ENCODE data around the gene TMEM150B.

Gene TMEM150B

DNA sequence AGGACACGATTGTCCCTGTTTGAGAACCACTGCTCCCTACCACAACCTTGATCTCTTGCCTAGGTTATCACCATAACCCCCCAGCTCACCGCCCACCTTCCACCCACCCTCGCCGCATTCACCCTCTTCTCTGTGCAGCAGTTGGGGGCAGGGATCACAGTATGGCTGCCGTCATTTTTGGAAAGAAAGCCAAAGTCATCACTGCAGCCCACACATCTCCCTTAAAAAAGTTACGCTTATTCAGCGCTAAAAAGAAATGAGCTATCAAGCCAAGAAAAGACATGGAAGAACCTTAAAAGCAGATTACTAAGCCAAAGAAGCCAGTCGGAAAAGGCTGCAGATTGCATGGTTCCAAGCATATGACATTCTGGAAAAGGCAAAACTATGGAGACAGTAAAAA, 55.8 kb downstream of the TMEM150B start:
- Histone ChIP-seq H3K9me3 (ENCODE audit: insufficient read depth, low read length) (no peaks in the 10 kb centered on the region; the same call in 1 of the 2 replicates), H3K27me3 (ENCODE audit: insufficient read depth, insufficient read length) (no peaks in the 10 kb centered on the region), H3K36me3 (ENCODE audit: insufficient read depth, insufficient read length, low read length) (peaks cover 32% of the 10 kb centered on the region), H3K4me3 (ENCODE audit: insufficient read length, low read depth) (no peak overlapping the region), H3K4me1 (ENCODE audit: insufficient read depth, insufficient read length) (peaks cover 4% of the 10 kb centered on the region), H3K9ac (ENCODE audit: insufficient read length, low read depth) (no peak overlapping the region)
- TF ChIP-seq YY1 (IDR thresholded peaks at IDR 0.05; ENCODE audit: insufficient read depth, insufficient read length) (no peak), ZNF274 (IDR thresholded peaks at IDR 0.05; ENCODE audit: low read depth, low read length) (no peak), SUZ12 (IDR thresholded peaks at IDR 0.05; ENCODE audit: extremely low read depth, insufficient read depth, insufficient read length) (no peak)
- DNase-seq (ENCODE audit: low read depth, low spot score), result no peak

GRCh38 chr19:55266840-55267239, 58.3 kb downstream of the TMEM150B start:
- no peak for DNase-seq (ENCODE audit: low read depth, low spot score)
- Histone ChIP-seq H3K36me3 (ENCODE audit: insufficient read depth, insufficient read length, low read length) (peaks cover 20% of the 10 kb centered on the region), H3K27me3 (ENCODE audit: insufficient read depth, insufficient read length) (no peaks in the 10 kb centered on the region), H3K9me3 (ENCODE audit: insufficient read depth, low read length) (no peaks in the 10 kb centered on the region; the same call in 1 of the 2 replicates), H3K9ac (ENCODE audit: insufficient read length, low read depth) (no peak overlapping the region), H3K4me3 (ENCODE audit: insufficient read length, low read depth) (no peak overlapping the region), H3K4me1 (ENCODE audit: insufficient read depth, insufficient read length) (peaks cover 4% of the 10 kb centered on the region)
- TF ChIP-seq SUZ12 (IDR thresholded peaks at IDR 0.05; ENCODE audit: extremely low read depth, insufficient read depth, insufficient read length), result no peak
- no peak for TF ChIP-seq ZNF274 (IDR thresholded peaks at IDR 0.05; ENCODE audit: low read depth, low read length)
- no peak for TF ChIP-seq YY1 (IDR thresholded peaks at IDR 0.05; ENCODE audit: insufficient read depth, insufficient read length)

DNA sequence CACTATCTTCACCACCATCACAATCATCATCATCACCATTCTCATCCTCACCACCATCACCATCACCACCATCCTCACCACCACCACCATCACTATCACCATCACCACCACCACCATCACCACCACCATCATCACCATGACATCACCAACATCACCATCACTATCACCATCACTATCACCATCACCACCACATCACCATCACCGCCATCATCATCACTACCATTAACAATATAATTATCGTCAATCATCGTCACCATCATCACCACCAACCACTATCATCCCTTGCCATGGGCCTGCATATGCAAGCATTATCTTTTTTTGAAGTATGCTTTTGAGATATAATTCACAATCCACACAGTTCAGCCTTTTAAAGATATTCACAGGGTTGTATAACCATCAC, 58.7 kb downstream of the TMEM150B start:
- H3K9me3 ChIP-seq (ENCODE audit: insufficient read depth, low read length), result no peaks in the 10 kb centered on the region; the same call in 1 of the 2 replicates
- H3K9ac ChIP-seq (ENCODE audit: insufficient read length, low read depth), result no peak overlapping the region
- DNase-seq (ENCODE audit: low read depth, low spot score), result no peak
- no peaks in the 10 kb centered on the region for H3K27me3 ChIP-seq (ENCODE audit: insufficient read depth, insufficient read length)
- H3K4me1 ChIP-seq (ENCODE audit: insufficient read depth, insufficient read length), result peaks cover 4% of the 10 kb centered on the region
- TF ChIP-seq YY1 (IDR thresholded peaks at IDR 0.05; ENCODE audit: insufficient read depth, insufficient read length), result no peak
- no peak for TF ChIP-seq ZNF274 (IDR thresholded peaks at IDR 0.05; ENCODE audit: low read depth, low read length)
- no peak for TF ChIP-seq SUZ12 (IDR thresholded peaks at IDR 0.05; ENCODE audit: extremely low read depth, insufficient read depth, insufficient read length)
- H3K4me3 ChIP-seq (ENCODE audit: insufficient read length, low read depth), result no peak overlapping the region
- peaks cover 18% of the 10 kb centered on the region for H3K36me3 ChIP-seq (ENCODE audit: insufficient read depth, insufficient read length, low read length)

GRCh38 chr19:55265723-55266386, 59.3 kb downstream of the TMEM150B start:
- Histone ChIP-seq H3K36me3 (ENCODE audit: insufficient read depth, insufficient read length, low read length) (peaks cover 17% of the 10 kb centered on the region), H3K9me3 (ENCODE audit: insufficient read depth, low read length) (no peaks in the 10 kb centered on the region; the same call in 1 of the 2 replicates)
- TF ChIP-seq YY1 (IDR thresholded peaks at IDR 0.05; ENCODE audit: insufficient read depth, insufficient read length), result no peak
- no peak for TF ChIP-seq SUZ12 (IDR thresholded peaks at IDR 0.05; ENCODE audit: extremely low read depth, insufficient read depth, insufficient read length)
- no peak for TF ChIP-seq ZNF274 (IDR thresholded peaks at IDR 0.05; ENCODE audit: low read depth, low read length)

GRCh38 chr19:55265173-55265572, 60.0 kb downstream of the TMEM150B start:
- H3K9me3 ChIP-seq (ENCODE audit: insufficient read depth, low read length), result no peaks in the 10 kb centered on the region; the same call in 1 of the 2 replicates
- no peak overlapping the region for H3K9ac ChIP-seq (ENCODE audit: insufficient read length, low read depth)
- H3K36me3 ChIP-seq (ENCODE audit: insufficient read depth, insufficient read length, low read length), result peaks cover 13% of the 10 kb centered on the region
- TF ChIP-seq SUZ12 (IDR thresholded peaks at IDR 0.05; ENCODE audit: extremely low read depth, insufficient read depth, insufficient read length), result no peak
- TF ChIP-seq ZNF274 (IDR thresholded peaks at IDR 0.05; ENCODE audit: low read depth, low read length), result no peak
- TF ChIP-seq YY1 (IDR thresholded peaks at IDR 0.05; ENCODE audit: insufficient read depth, insufficient read length), result no peak
- no peak overlapping the region for H3K4me3 ChIP-seq (ENCODE audit: insufficient read length, low read depth)
- no peak for DNase-seq (ENCODE audit: low read depth, low spot score)
- H3K4me1 ChIP-seq (ENCODE audit: insufficient read depth, insufficient read length), result no peaks in the 10 kb centered on the region
- H3K27me3 ChIP-seq (ENCODE audit: insufficient read depth, insufficient read length), result no peaks in the 10 kb centered on the region

More at GRCh38 chr19:55265723-55266386, 59.3 kb downstream of the TMEM150B start:
- DNase-seq (ENCODE audit: low read depth, low spot score), result no peak
- H3K4me1 ChIP-seq (ENCODE audit: insufficient read depth, insufficient read length), result peaks cover 4% of the 10 kb centered on the region
- no peak overlapping the region for H3K4me3 ChIP-seq (ENCODE audit: insufficient read length, low read depth)
- H3K9ac ChIP-seq (ENCODE audit: insufficient read length, low read depth), result no peak overlapping the region
- no peaks in the 10 kb centered on the region for H3K27me3 ChIP-seq (ENCODE audit: insufficient read depth, insufficient read length)

DNA sequence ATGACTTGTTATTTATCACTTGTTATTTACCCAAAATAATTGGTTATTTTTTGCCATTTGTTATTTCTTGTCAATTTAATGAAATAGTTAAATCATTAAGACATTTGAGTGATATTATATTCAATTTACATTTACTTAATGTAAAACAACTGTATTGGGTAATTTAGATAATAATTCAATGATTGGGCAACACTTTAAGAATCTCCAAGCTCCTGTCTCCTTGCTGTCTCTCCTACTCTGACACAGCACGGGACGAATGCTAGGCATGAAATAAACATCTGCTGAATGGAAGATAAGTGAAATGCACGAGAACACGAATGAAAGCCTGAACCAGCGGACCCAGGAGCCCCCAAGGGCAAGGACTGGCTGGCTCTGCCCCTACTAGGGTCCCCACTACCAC, 60.6 kb downstream of the TMEM150B start:
- no peaks in the 10 kb centered on the region for H3K4me1 ChIP-seq (ENCODE audit: insufficient read depth, insufficient read length)
- peaks cover 7% of the 10 kb centered on the region for H3K36me3 ChIP-seq (ENCODE audit: insufficient read depth, insufficient read length, low read length)
- no peak overlapping the region for H3K9ac ChIP-seq (ENCODE audit: insufficient read length, low read depth)
- TF ChIP-seq ZNF274 (IDR thresholded peaks at IDR 0.05; ENCODE audit: low read depth, low read length) (no peak), SUZ12 (IDR thresholded peaks at IDR 0.05; ENCODE audit: extremely low read depth, insufficient read depth, insufficient read length) (no peak), YY1 (IDR thresholded peaks at IDR 0.05; ENCODE audit: insufficient read depth, insufficient read length) (no peak)
- H3K4me3 ChIP-seq (ENCODE audit: insufficient read length, low read depth), result no peak overlapping the region
- no peaks in the 10 kb centered on the region for H3K27me3 ChIP-seq (ENCODE audit: insufficient read depth, insufficient read length)
- H3K9me3 ChIP-seq (ENCODE audit: insufficient read depth, low read length), result no peaks in the 10 kb centered on the region; the same call in 1 of the 2 replicates
- no peak for DNase-seq (ENCODE audit: low read depth, low spot score)

All from NT2/D1 (cell line).